HG02588 (cell line): ENCODE results near the gene NSMCE3.
"Not testable (repeated sequence)": the region's sequence is repeated elsewhere in the genome, so short reads cannot be mapped to it uniquely, and the experiment has no call there.

Experiments
- ATAC-seq: cut with Tn5 transposase; IDR thresholded peaks from one replicate; pipeline ENCODE4 v1.9.1; 2021; ENCODE audit warnings: mild to moderate bottlenecking, moderate library complexity; ENCODE audit not compliant: unreplicated experiment

The NSMCE3 gene

GRCh38 chr15:29270169-29270955 is 740 bp upstream of the NSMCE3 start:
- peak; percentile 21 for ATAC-seq

- peak; percentile 19 for ATAC-seq
These were observed 727 bp downstream of the NSMCE3 start for GRCh38 chr15:29268706-29269484.

- no peak for ATAC-seq
These were observed 3.5 kb downstream of the NSMCE3 start for GRCh38 chr15:29266052-29266582.

- ATAC-seq, result no peak
These were observed 6.3 kb downstream of the NSMCE3 start for GRCh38 chr15:29263289-29263688.

GRCh38 chr15:29262738-29263137 is 6.9 kb downstream of the NSMCE3 start:
- no peak for ATAC-seq

- ATAC-seq, result no peak
These were observed 8.7 kb downstream of the NSMCE3 start for GRCh38 chr15:29260896-29261295.

- no peak for ATAC-seq
These were observed 10.4 kb downstream of the NSMCE3 start for GRCh38 chr15:29259233-29259632.

GRCh38 chr15:29252234-29252633 is 17.4 kb downstream of the NSMCE3 start:
- ATAC-seq, result no peak

- no peak for ATAC-seq
These were observed 25.1 kb downstream of the NSMCE3 start for GRCh38 chr15:29244544-29244943.

GRCh38 chr15:29244123-29244522 is 25.5 kb downstream of the NSMCE3 start:
- ATAC-seq, result no peak

GRCh38 chr15:29242456-29243242 is 27.0 kb downstream of the NSMCE3 start:
- ATAC-seq, result no peak

GRCh38 chr15:29241207-29241606 is 28.4 kb downstream of the NSMCE3 start:
- no peak for ATAC-seq

GRCh38 chr15:29239395-29239794 is 30.2 kb downstream of the NSMCE3 start:
- no peak for ATAC-seq

GRCh38 chr15:29233566-29233965 is 36.1 kb downstream of the NSMCE3 start:
- no peak for ATAC-seq

GRCh38 chr15:29226436-29227208 is 43.0 kb downstream of the NSMCE3 start:
- no peak for ATAC-seq

- no peak for ATAC-seq
These were observed 43.9 kb downstream of the NSMCE3 start for GRCh38 chr15:29225534-29226234.

- ATAC-seq, result not testable (repeated sequence)
These were observed 44.6 kb downstream of the NSMCE3 start for GRCh38 chr15:29224987-29225363.

GRCh38 chr15:29224235-29224986 is 45.2 kb downstream of the NSMCE3 start:
- ATAC-seq, result not testable (repeated sequence)

GRCh38 chr15:29223640-29224039 is 46.0 kb downstream of the NSMCE3 start:
- no peak for ATAC-seq
